Breast epithelium (tissue), 4 donors: ENCODE results near the gene CCDC7. TPM values are rescaled to one million over a fixed set of nuclear protein-coding genes. Genes with fewer than 3 reads are reported as not detected.
"Not testable (repeated sequence)": the region's sequence is repeated elsewhere in the genome, so short reads cannot be mapped to it uniquely, and the experiment has no call there.

ENCODE experiments used
- DNase-seq, 2 donors: peaks; one replicate each; pipeline ENCODE4 v3.0.0-alpha.2; 2019; ENCODE audit warnings: low spot score in 2 of 2
- H3K27ac ChIP-seq, 2 donors: fragments of 200-600 bp; sonication (generic) in 1 of 2; one replicate each; pipeline ENCODE4 v1.5.1; 2016 to 2019; ENCODE audit warnings: mild to moderate bottlenecking in 1 of 2
- H3K27me3 ChIP-seq, 2 donors: fragments of 200-600 bp; sonication (generic) in 1 of 2; one replicate each; pipeline versions ENCODE4 v1.5.1 to v1.6.0; 2017 to 2019; ENCODE audit warnings: control low read depth in 1 of 2, mild to moderate bottlenecking in 1 of 2
- H3K36me3 ChIP-seq: fragments of 200-600 bp; one replicate; pipeline ENCODE4 v1.5.1; 2019
- H3K4me1 ChIP-seq, 2 donors: fragments of 200-600 bp; sonication (generic); one replicate each; pipeline ENCODE4 v1.5.1; 2016 to 2019; ENCODE audit warnings: control low read depth in 1 of 2
- H3K4me3 ChIP-seq, 3 donors: fragments of 200-600 bp; sonication (generic); 1 replicate in 2 of 3; 2 replicates in 1 of 3; pipeline ENCODE4 v1.5.1; 2016 to 2019; ENCODE audit warnings: mild to moderate bottlenecking in 3 of 3, moderate library complexity in 2 of 3
- H3K9me3 ChIP-seq, 2 donors: fragments of 200-600 bp; sonication (generic) in 1 of 2; one replicate each; pipeline ENCODE4 v1.5.1; 2016 to 2019; ENCODE audit warnings: control low read depth in 1 of 2
- POLR2A ChIP-seq: fragments of 450-650 bp; IDR thresholded peaks from one replicate; pipeline ENCODE4 v1.6.1; 2016; ENCODE audit warnings: antibody characterized with exemption, mild to moderate bottlenecking, moderate library complexity
- POLR2AphosphoS5 ChIP-seq, 3 donors: sonication (generic); formaldehyde crosslinking; IDR thresholded peaks; one replicate each; pipeline ENCODE4 v1.6.1; 2017; ENCODE audit warnings: antibody characterized with exemption in 3 of 3
- intact Hi-C: fragments of 100-400 bp; cut with DNase I; formaldehyde crosslinking; loops from one replicate; pipeline ENCODE4 v1.15.1; 2023; ENCODE audit warnings: low total_unique reads
- total RNA-seq, 3 donors: library from RNA; depleted of rRNA; stranded (reverse); fragments of >200 nt; gene quantifications; one replicate each; pipeline ENCODE4 v1.1.0, GENCODE V29; 2016
- TF ChIP-seq, protein P1 (sequence below), 3 donors: fragments of 450-650 bp; IDR thresholded peaks; one replicate each; pipeline ENCODE4 v1.5.1; 2016 to 2017; ENCODE audit warnings: antibody characterized with exemption in 3 of 3, mild to moderate bottlenecking in 3 of 3, moderate library complexity in 3 of 3

Gene CCDC7
- total RNA-seq, 3 donors from 2014 or later = 16.3 to 46.7 (median 34.7) TPM

DNA sequence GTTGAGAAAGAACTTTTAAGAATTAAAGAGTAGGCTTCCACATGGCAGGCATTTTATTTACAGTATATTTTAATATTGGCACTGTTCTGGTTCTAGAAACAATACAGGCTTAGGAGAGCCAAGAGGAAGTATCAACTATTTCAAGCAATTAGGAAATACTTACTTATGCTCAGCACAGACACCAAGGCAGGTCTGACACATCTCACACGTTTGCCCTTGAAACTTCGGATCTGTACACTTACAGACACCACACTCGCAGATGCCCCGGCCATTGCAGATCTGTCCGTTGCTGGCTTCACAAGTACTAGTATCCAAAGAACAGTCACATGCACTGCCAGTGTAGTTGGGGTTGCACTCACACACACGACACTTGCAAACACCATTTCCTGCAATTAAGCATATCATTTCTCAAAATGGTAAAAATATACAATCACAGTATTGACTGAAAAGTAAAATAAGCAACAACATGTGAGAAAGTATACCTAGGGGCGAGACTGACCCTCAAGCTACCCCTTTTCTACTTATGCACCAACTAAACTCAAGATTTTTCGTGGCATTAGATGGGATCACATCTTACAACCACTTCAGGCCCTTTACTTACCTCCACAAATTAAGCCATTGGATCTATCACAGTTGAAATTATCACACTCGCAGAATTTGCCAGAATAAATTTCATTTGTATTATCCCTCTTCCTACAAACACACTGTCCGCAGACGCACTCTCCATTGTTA, 465.5 kb downstream of the CCDC7 start:
- no peaks in the 10 kb centered on the region for H3K4me1 ChIP-seq
- intact Hi-C loops = no loop called here

DNA sequence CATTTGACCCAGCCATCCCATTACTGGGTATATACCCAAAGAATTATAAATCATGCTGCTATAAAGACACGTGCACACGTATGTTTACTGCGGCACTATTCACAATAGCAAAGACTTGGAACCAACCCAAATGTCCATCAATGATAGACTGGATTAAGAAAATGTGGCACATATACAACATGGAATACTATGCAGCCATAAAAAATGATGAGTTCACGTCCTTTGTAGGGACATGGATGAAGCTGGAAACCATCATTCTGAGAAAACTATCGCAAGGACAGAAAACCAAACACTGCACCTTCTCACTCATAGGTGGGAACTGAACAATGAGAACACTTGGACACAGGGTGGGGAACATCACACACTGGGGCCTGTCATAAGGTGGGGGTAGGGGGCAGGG, 471.9 kb downstream of the CCDC7 start:
- H3K36me3 ChIP-seq, DNase-seq, intact Hi-C loops, H3K9me3 ChIP-seq, H3K4me1 ChIP-seq, H3K4me3 ChIP-seq, H3K27ac ChIP-seq, H3K27me3 ChIP-seq: not testable (repeated sequence)

More for the DNA sequence above, 465.5 kb downstream of the CCDC7 start:
- Histone ChIP-seq H3K4me3 (no peak overlapping the region), H3K27ac (no peak overlapping the region), H3K36me3 (no peaks in the 10 kb centered on the region), H3K27me3 (no peaks in the 10 kb centered on the region), H3K9me3 (no peaks in the 10 kb centered on the region)
- TF ChIP-seq, protein P1, sequence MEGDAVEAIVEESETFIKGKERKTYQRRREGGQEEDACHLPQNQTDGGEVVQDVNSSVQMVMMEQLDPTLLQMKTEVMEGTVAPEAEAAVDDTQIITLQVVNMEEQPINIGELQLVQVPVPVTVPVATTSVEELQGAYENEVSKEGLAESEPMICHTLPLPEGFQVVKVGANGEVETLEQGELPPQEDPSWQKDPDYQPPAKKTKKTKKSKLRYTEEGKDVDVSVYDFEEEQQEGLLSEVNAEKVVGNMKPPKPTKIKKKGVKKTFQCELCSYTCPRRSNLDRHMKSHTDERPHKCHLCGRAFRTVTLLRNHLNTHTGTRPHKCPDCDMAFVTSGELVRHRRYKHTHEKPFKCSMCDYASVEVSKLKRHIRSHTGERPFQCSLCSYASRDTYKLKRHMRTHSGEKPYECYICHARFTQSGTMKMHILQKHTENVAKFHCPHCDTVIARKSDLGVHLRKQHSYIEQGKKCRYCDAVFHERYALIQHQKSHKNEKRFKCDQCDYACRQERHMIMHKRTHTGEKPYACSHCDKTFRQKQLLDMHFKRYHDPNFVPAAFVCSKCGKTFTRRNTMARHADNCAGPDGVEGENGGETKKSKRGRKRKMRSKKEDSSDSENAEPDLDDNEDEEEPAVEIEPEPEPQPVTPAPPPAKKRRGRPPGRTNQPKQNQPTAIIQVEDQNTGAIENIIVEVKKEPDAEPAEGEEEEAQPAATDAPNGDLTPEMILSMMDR (IDR thresholded peaks at IDR 0.05) = no peak
- TF ChIP-seq POLR2AphosphoS5 (IDR thresholded peaks at IDR 0.05) (no peak), POLR2A (no peak)
- DNase-seq = no peak

DNA sequence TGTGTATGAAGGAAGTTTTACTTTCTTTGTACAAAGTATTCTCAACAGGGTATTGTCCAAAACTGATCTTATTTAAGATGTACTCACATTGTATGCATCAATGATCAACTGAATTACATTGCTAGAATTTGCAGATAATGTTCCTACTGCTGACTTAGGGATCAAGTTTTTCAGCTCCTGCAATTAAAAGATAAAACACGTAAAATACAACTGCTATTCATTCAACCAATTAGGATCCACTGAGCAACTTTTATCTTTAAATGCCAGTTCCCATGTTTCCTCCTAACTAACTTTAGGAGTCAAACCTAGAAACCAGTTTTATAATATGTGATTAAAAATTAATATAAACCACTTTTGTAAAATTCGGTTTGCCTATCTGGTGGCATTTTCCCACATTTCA, 476.2 kb downstream of the CCDC7 start:
- H3K36me3 ChIP-seq = no peaks in the 10 kb centered on the region
- no peak overlapping the region for H3K4me3 ChIP-seq
- H3K9me3 ChIP-seq = no peaks in the 10 kb centered on the region
- H3K27me3 ChIP-seq = no peaks in the 10 kb centered on the region
- no peak overlapping the region for H3K27ac ChIP-seq
- no peak for TF ChIP-seq POLR2AphosphoS5 (IDR thresholded peaks at IDR 0.05)
- TF ChIP-seq, protein P1 (IDR thresholded peaks at IDR 0.05) = no peak
- no peak for TF ChIP-seq POLR2A
- intact Hi-C loops = no loop called here
- H3K4me1 ChIP-seq = no peaks in the 10 kb centered on the region
- DNase-seq = no peak

DNA sequence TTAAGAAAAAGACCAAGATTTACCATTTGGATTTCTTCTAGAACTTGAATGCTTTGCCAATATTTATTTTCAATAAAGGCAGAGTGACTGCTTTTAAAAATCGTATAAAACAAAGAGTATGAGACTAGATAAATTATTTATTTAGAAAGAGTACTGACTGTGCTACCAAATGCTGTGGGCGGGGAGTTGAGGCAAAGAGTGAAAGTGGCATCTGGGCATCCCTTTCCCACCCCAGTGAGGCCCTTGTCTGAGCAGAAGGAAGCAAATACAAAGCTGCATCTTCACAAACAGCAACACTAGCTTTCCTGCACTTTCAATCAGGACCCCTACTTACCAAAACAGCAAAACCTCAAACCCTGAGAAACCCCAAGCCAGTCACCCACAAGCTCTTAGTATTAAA, 477.2 kb downstream of the CCDC7 start:
- no peak for DNase-seq
- intact Hi-C loops = no loop called here
- no peaks in the 10 kb centered on the region for H3K4me1 ChIP-seq
- H3K27ac ChIP-seq = no peak overlapping the region
- no peak for TF ChIP-seq POLR2A
- TF ChIP-seq POLR2AphosphoS5 (IDR thresholded peaks at IDR 0.05) = no peak
- TF ChIP-seq, protein P1 (IDR thresholded peaks at IDR 0.05) = no peak
- no peaks in the 10 kb centered on the region for H3K27me3 ChIP-seq
- H3K4me3 ChIP-seq = no peak overlapping the region
- H3K36me3 ChIP-seq = no peaks in the 10 kb centered on the region
- no peaks in the 10 kb centered on the region for H3K9me3 ChIP-seq

DNA sequence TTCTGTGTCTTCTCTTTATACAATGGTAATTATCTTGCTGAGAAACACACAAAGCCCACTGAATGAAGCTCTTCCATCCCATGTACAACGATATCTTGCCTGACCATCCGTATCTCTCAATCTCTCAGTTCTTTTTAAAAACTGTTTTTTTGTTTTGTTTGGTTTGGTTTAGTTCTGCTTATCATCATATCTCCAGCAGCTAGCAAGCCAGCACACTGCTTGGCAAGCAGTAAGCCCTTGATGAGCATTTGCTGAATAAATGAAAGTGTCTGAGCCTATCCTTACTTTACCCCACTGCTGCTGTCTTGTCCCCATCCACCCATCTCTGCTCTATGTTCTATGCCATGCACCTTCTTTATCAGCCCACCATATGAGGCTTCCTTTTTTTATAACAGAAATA, 477.9 kb downstream of the CCDC7 start:
- Histone ChIP-seq H3K4me3 (no peak overlapping the region), H3K4me1 (no peaks in the 10 kb centered on the region), H3K27me3 (no peaks in the 10 kb centered on the region), H3K36me3 (no peaks in the 10 kb centered on the region), H3K9me3 (no peaks in the 10 kb centered on the region), H3K27ac (no peak overlapping the region)
- TF ChIP-seq POLR2AphosphoS5 (IDR thresholded peaks at IDR 0.05) (no peak), POLR2A (no peak)
- TF ChIP-seq, protein P1 (IDR thresholded peaks at IDR 0.05) = no peak
- intact Hi-C loops = no loop called here
- no peak for DNase-seq

Other genes starting within 250 kb of the CCDC7 start
- gene EPC1, start 99.0 kb upstream of the CCDC7 start, total RNA-seq = 10 to 100 TPM; 49.4 to 78.7 (median 60.0) TPM